NCI-H345 treated with DMSO at 0.1 percent for 48 hours (cell line): ENCODE data around the gene EML3.
"Not testable (repeated sequence)": the region's sequence is repeated elsewhere in the genome, so short reads cannot be mapped to it uniquely, and the experiment has no call there.

Source experiments
- DNase-seq: peaks from one replicate; lab custom pipeline; 2025; ENCODE audit not compliant: unreplicated experiment; lab: John Stamatoyannopoulos, UW

Gene EML3

GRCh38 chr11:62573592-62574362 is 38.8 kb downstream of the EML3 start, which contains the start of gene EEF1G:
TSS of gene EEF1G (minus strand) at chr11:62573891. CDS start at chr11:62573842, 49 bp downstream.
- peak; percentile 99 for DNase-seq

GRCh38 chr11:62573006-62573591 is 39.5 kb downstream of the EML3 start:
- DNase-seq, result no peak

- DNase-seq, result no peak
Observed at GRCh38 chr11:62572431-62572830, 40.1 kb downstream of the EML3 start.

- not testable (repeated sequence) for DNase-seq
Observed at GRCh38 chr11:62571493-62571892, 41.1 kb downstream of the EML3 start.

- DNase-seq, result not testable (repeated sequence)
Observed at GRCh38 chr11:62570903-62571302, 41.7 kb downstream of the EML3 start.

- no peak for DNase-seq
Observed at GRCh38 chr11:62569611-62570010, 43.0 kb downstream of the EML3 start.

- no peak for DNase-seq
Observed at GRCh38 chr11:62567018-62567633, 45.4 kb downstream of the EML3 start.

GRCh38 chr11:62566247-62566646 is 46.3 kb downstream of the EML3 start:
- no peak for DNase-seq

- no peak for DNase-seq
Observed at GRCh38 chr11:62565100-62565802, 47.3 kb downstream of the EML3 start.

GRCh38 chr11:62561677-62562230 is 50.8 kb downstream of the EML3 start:
- DNase-seq, result not testable (repeated sequence)

- no peak for DNase-seq
Observed at GRCh38 chr11:62560566-62561103, 51.9 kb downstream of the EML3 start.

GRCh38 chr11:62559626-62560025 is 52.9 kb downstream of the EML3 start:
- not testable (repeated sequence) for DNase-seq

- DNase-seq, result no peak
Observed at GRCh38 chr11:62559204-62559603, 53.4 kb downstream of the EML3 start.

GRCh38 chr11:62558669-62559068 is 53.9 kb downstream of the EML3 start:
- no peak for DNase-seq

- no peak for DNase-seq
Observed at GRCh38 chr11:62556875-62557631, 55.5 kb downstream of the EML3 start.

- no peak for DNase-seq
Observed at GRCh38 chr11:62556108-62556874, 56.3 kb downstream of the EML3 start.

GRCh38 chr11:62555464-62556107 is 57.0 kb downstream of the EML3 start:
- no peak for DNase-seq

GRCh38 chr11:62554387-62555167 is 58.0 kb downstream of the EML3 start:
- DNase-seq, result no peak
